NCI-H1436 (cell line): ENCODE results near the gene SCN3A.

Source experiments
- DNase-seq: peaks from one replicate; lab custom pipeline; 2025; lab: John Stamatoyannopoulos, UW

SCN3A gene

GRCh38 chr2:165191096-165191728 is 12.6 kb downstream of the SCN3A start:
- DNase-seq, result no peak

- no peak for DNase-seq
These were observed 18.2 kb downstream of the SCN3A start for GRCh38 chr2:165185633-165186032.

- DNase-seq, result no peak
These were observed 21.8 kb downstream of the SCN3A start for GRCh38 chr2:165182029-165182428.

GRCh38 chr2:165176780-165177179 is 27.1 kb downstream of the SCN3A start:
- no peak for DNase-seq

GRCh38 chr2:165173215-165173614 is 30.6 kb downstream of the SCN3A start:
- no peak for DNase-seq

- DNase-seq, result no peak
These were observed 39.6 kb downstream of the SCN3A start for GRCh38 chr2:165164201-165164600.

- no peak for DNase-seq
These were observed 40.1 kb downstream of the SCN3A start for GRCh38 chr2:165163761-165164160.

- DNase-seq, result no peak
These were observed 41.4 kb downstream of the SCN3A start for GRCh38 chr2:165162466-165162865.

GRCh38 chr2:165161510-165161909 is 42.3 kb downstream of the SCN3A start:
- no peak for DNase-seq

GRCh38 chr2:165157160-165157559 is 46.7 kb downstream of the SCN3A start:
- DNase-seq, result no peak

- DNase-seq, result no peak
These were observed 48.7 kb downstream of the SCN3A start for GRCh38 chr2:165155152-165155551.

GRCh38 chr2:165149439-165149838 is 54.4 kb downstream of the SCN3A start:
- DNase-seq, result no peak

GRCh38 chr2:165147186-165148045 is 56.4 kb downstream of the SCN3A start:
- DNase-seq, result no peak

- no peak for DNase-seq
These were observed 59.5 kb downstream of the SCN3A start for GRCh38 chr2:165144315-165144714.

GRCh38 chr2:165141601-165142354 is 62.1 kb downstream of the SCN3A start:
- no peak for DNase-seq

GRCh38 chr2:165126244-165126643 is 77.6 kb downstream of the SCN3A start:
- DNase-seq, result no peak

GRCh38 chr2:165122521-165122920 is 81.3 kb downstream of the SCN3A start:
- no peak for DNase-seq

- no peak for DNase-seq
These were observed 82.9 kb downstream of the SCN3A start for GRCh38 chr2:165120740-165121467.

- DNase-seq, result no peak
These were observed 88.6 kb downstream of the SCN3A start for GRCh38 chr2:165115258-165115657.

GRCh38 chr2:165114346-165114939 is 89.4 kb downstream of the SCN3A start:
- DNase-seq, result no peak

GRCh38 chr2:165113414-165113813 is 90.4 kb downstream of the SCN3A start:
- no peak for DNase-seq

- no peak for DNase-seq
These were observed 91.1 kb downstream of the SCN3A start for GRCh38 chr2:165112789-165113188.
